Sciatic nerve (tissue), 2 donors: ENCODE measurements around the gene TBC1D9B. TPM values are rescaled to one million over a fixed set of nuclear protein-coding genes. Genes with fewer than 3 reads are reported as not detected.

Experiments used
- ATAC-seq: fragments of 200-7000 bp; cut with Tn5 transposase; one replicate; pipeline ENCODE4 v1.9.1; 2020; ENCODE audit warnings: mild to moderate bottlenecking, moderate library complexity
- DNase-seq: peaks from one replicate; pipeline ENCODE4 v3.0.0-alpha.2; 2020; ENCODE audit warnings: low spot score
- intact Hi-C: fragments of 100-400 bp; cut with DNase I; formaldehyde crosslinking; loops from one replicate; pipeline ENCODE4 v1.14.2; 2022
- total RNA-seq: library from RNA; stranded (reverse); fragmentation: NEBNext Ultra II Directional; extraction: Animal tissue kit (Norgen Biotek cat#: 25700); gene quantifications from one replicate; pipeline ENCODE4 v1.2.1, GENCODE V29; 2021
- donor health status: DM: no; HTN: no; CAD: no.
- donor health status: DM: no; HTN: no; CAD: no.

TBC1D9B gene
- total RNA-seq, 1 donor from 2014 or later, result 132 TPM

DNA sequence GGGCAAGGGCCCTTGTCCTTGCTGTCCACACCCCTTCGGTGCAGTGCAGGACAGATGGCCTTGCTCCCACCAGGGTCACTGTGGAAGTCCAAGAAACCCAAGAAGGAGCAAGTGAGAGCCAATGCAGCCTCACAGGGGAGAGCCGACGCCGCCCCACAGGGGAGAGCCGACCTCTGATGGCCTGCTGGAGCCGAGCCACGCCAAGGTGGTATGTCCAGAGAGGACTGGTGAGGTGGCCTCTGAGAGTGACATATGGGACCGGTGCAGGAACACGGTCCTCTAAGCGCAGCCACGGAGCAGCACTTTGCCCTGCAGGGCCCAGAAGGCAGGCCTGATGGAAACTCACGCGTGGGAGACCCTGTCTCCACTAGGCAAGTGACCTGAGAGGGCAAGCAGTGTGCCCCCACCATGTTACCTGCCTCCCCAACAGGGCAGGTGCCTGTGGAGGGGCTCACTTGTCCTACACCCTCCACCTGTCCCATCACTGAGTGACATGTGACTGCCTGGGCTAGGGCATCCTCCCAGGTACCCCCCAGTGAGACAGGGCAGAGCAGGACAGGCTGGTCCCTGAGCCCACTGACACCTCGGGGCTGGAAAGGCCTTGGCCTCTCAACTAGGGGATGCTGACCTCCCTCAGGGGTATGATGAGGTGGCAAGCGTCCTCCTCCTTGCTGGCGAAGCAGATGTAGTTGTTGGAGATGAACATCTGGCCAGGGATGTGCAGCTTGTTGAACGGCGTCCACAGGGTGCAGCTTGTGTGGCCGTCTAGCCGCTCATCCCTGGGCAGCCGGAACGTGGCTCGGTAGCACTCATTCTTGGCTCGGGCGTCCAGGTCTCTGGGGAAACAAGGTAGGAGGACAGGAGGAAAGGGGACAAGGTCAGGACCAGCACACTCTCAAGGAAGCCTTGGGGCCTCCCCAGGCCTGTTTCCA lies 16.7 kb downstream of the TBC1D9B start:
- DNase-seq (no peak), ATAC-seq (no peak)
- intact Hi-C loops, result no loop called here

GRCh38 chr5:179889885-179890284 lies 17.8 kb downstream of the TBC1D9B start:
- DNase-seq, result no peak
- ATAC-seq, result no peak
- intact Hi-C loops, result no loop called here

GRCh38 chr5:179887802-179888201 lies 19.9 kb downstream of the TBC1D9B start:
- intact Hi-C loops, result no loop called here
- DNase-seq (no peak), ATAC-seq (no peak)

- no peak for ATAC-seq
- no peak for DNase-seq
- intact Hi-C loops, result no loop called here
Observed at GRCh38 chr5:179887095-179887494, 20.6 kb downstream of the TBC1D9B start.

GRCh38 chr5:179886190-179886911 lies 21.3 kb downstream of the TBC1D9B start:
- intact Hi-C loops, result no loop called here
- ATAC-seq, result no peak

GRCh38 chr5:179885491-179886090 lies 22.1 kb downstream of the TBC1D9B start:
- DNase-seq, result no peak
- ATAC-seq, result no peak
- intact Hi-C loops, result no loop called here

More at GRCh38 chr5:179886190-179886911, 21.3 kb downstream of the TBC1D9B start:
- DNase-seq, result no peak

DNA sequence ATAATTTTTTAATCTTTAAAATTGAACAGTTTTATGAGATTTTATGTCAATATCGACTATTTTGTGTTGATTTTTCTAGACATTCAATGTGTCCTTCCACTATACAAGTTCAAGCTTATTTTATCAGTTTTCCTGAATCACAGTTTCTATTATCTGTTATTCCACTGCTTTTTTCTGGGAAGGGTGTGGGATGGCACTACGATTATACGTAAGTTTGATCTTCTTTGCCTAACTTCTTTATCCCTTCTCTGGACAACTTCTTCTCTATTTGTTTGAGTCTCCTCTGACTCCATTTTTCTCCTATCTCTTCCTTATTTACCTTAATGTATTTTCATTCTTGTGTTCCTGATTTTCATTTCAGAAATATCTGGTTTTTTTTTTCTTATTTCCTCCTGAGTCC lies 24.5 kb downstream of the TBC1D9B start:
- intact Hi-C loops, result no loop called here
- ATAC-seq (no peak), DNase-seq (no peak)

DNA sequence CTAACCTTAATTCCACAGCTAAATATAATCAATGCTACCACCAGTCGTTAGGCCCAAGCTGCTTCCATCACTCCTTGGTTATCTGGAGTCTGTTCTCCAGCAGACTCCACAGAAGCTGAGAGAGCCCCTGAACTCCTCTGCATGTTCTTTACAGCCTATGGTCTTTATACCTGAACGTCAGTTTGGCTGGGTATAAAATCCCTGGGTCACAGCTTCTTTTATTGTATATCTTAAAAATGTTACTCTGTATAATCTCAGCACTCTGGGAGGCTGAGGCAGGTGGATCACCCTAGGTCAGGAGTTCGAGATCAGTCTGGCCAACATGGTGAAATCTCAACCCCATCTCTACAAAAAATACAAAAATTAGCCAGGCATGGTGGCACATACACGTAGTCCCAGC lies 25.4 kb downstream of the TBC1D9B start:
- intact Hi-C loops, result no loop called here
- no peak for DNase-seq
- no peak for ATAC-seq

GRCh38 chr5:179880848-179881590 lies 26.7 kb downstream of the TBC1D9B start:
- DNase-seq (no peak), ATAC-seq (no peak)
- intact Hi-C loops, result no loop called here

GRCh38 chr5:179880066-179880650 lies 27.5 kb downstream of the TBC1D9B start:
- ATAC-seq (no peak), DNase-seq (no peak)

DNA sequence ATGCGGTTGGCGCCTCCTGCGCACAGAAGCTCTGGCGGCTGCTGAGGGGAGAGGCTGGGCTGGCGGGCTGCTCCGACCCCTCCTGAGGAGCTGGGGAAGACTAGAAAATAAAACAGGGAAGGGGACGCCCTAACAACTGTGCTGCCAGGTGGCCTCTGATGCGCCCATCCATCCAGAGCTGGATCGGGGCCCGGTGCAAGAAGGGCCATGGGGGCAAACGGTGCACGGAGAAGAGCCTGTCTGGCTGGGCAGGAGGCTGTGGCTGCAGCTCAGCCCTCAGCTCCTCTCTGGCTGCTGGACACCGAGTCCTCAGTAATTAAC lies 28.0 kb downstream of the TBC1D9B start:
- ATAC-seq, result peak; percentile 41
- intact Hi-C loops, result no loop called here

More at GRCh38 chr5:179880066-179880650, 27.5 kb downstream of the TBC1D9B start:
- intact Hi-C loops, result no loop called here

GRCh38 chr5:179879003-179879689 lies 28.6 kb downstream of the TBC1D9B start:
- intact Hi-C loops, result no loop called here

More for the DNA sequence above, 28.0 kb downstream of the TBC1D9B start:
- no peak for DNase-seq

GRCh38 chr5:179878222-179879002 lies 29.3 kb downstream of the TBC1D9B start:
- intact Hi-C loops, result no loop called here
- ATAC-seq, result no peak
- no peak for DNase-seq

More at GRCh38 chr5:179879003-179879689, 28.6 kb downstream of the TBC1D9B start:
- peak; percentile 29 for ATAC-seq
- DNase-seq, result no peak

GRCh38 chr5:179876610-179876952 lies 31.1 kb downstream of the TBC1D9B start:
- intact Hi-C loops, result no loop called here
- ATAC-seq (no peak), DNase-seq (no peak)

- DNase-seq, result no peak
- intact Hi-C loops, result no loop called here
- ATAC-seq, result no peak
Observed at GRCh38 chr5:179875741-179876609, 31.7 kb downstream of the TBC1D9B start.

DNA sequence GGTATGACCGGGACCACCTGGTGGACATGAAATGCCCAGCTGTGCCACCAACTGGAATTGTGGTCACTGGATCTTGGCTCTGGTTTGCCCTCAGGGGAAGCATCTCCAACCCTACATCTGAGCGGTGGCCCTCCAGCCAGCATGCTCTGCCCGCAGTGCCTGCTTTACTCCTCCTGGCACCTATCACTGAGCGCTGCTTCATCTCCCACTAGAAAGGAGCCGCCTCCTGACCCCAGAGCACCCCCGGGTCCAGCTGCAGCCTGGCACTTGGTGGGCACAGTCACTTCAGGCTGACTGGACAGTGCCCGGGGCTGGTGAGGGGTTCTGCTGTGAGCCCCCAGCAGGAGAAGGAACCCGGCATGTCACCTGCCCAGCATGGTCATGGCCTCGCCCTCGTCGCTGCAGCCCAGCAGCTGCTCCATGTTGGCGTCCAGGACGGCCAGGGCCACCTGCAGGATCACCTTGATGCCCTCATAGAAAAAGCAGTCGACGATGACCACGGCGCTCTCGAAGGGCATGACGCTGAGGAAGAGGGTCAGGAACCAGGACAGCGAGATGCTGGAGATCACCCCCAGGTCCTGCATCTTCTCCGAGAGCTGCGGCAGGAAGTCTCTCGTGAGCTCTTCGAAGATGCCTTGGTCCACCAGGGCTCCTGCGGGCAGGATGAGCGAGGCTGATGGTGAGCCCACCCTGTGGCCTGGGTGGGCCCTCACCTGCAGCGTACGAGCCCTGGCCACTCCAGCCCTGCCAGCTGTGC lies 33.0 kb downstream of the TBC1D9B start:
- DNase-seq, result no peak
- no peak for ATAC-seq
- intact Hi-C loops, result no loop called here
